IMR-90 (cell line): ENCODE measurements around the gene TRPM1. TPM values are rescaled to one million over a fixed set of nuclear protein-coding genes. Genes with fewer than 3 reads are reported as not detected.

ENCODE experiments used
- ATAC-seq: fragments of 200-7000 bp; cut with Tn5 transposase; 2 replicates; pipeline ENCODE4 v1.9.1; 2020; ENCODE audit warnings: low read depth, mild to moderate bottlenecking, moderate library complexity
- BruUV-seq: library from RNA; stranded (reverse); fragments of 400-500 nt; replicated peaks from 2 replicates; lab custom pipeline; 2021; lab: Mats Ljungman, UMichigan
- CTCF ChIA-PET: fragments of 300-600 bp; formaldehyde crosslinking; extraction: SDS; loops from one replicate; lab custom pipeline; 2021; ENCODE audit warnings: antibody characterized with exemption; lab: Yijun Ruan, JAX
- POLR2A ChIA-PET: fragments of 300-600 bp; sonication (Branson Sonifier 250); formaldehyde crosslinking; loops from one replicate; lab custom pipeline; 2022; ENCODE audit warnings: antibody characterized with exemption; ENCODE audit not compliant: unreplicated experiment; lab: Charles Lee
- DNase-seq: peaks from one replicate; pipeline ENCODE4 v3.0.0; 2013
- H2AFZ ChIP-seq: replicated peaks from 2 replicates; pipeline ENCODE3; 2013; ENCODE audit warnings: low read length, mild to moderate bottlenecking; ENCODE audit not compliant: poor library complexity
- H2AK5ac ChIP-seq: 2 replicates; pipeline ENCODE4 v1.6.1; 2013; ENCODE audit warnings: low read depth, low read length, inconsistent platforms
- H2AK9ac ChIP-seq: replicated peaks from 2 replicates; pipeline ENCODE3; 2013; ENCODE audit warnings: mild to moderate bottlenecking, low read depth, low read length, moderate library complexity; ENCODE audit not compliant: poor library complexity
- H2BK120ac ChIP-seq: 2 replicates; pipeline ENCODE4 v1.6.1; 2013; ENCODE audit warnings: low read depth, low read length, inconsistent platforms
- H2BK15ac ChIP-seq: 3 replicates; pipeline ENCODE4 v1.6.1; 2013; ENCODE audit warnings: low read depth, low read length, inconsistent platforms
- H2BK20ac ChIP-seq: 2 replicates; pipeline ENCODE4 v1.6.1; 2013; ENCODE audit warnings: low read depth, mild to moderate bottlenecking, inconsistent platforms, low read length, moderate library complexity
- H2BK5ac ChIP-seq: 2 replicates; pipeline ENCODE4 v1.6.1; 2013; ENCODE audit warnings: mild to moderate bottlenecking, low read depth, low read length, inconsistent platforms; ENCODE audit not compliant: poor library complexity, severe bottlenecking
- H3K14ac ChIP-seq: replicated peaks from 2 replicates; pipeline ENCODE4 v1.6.1; 2013; ENCODE audit warnings: low read depth, low read length, inconsistent platforms
- H3K18ac ChIP-seq: 2 replicates; pipeline ENCODE4 v1.6.1; 2013; ENCODE audit warnings: low read depth, low read length, control low read depth
- H3K23ac ChIP-seq: 2 replicates; pipeline ENCODE4 v1.6.1; 2013; ENCODE audit warnings: low read depth, low read length, inconsistent platforms
- H3K27ac ChIP-seq: 2 replicates; pipeline ENCODE4 v1.5.1; 2013; ENCODE audit warnings: mild to moderate bottlenecking, control low read depth, low read length; ENCODE audit not compliant: insufficient read depth
- H3K27me3 ChIP-seq: 2 replicates; pipeline ENCODE4 v1.6.1; 2013; ENCODE audit warnings: low read length; ENCODE audit not compliant: control insufficient read depth, insufficient read depth
- H3K36me3 ChIP-seq: 2 replicates; pipeline ENCODE4 v1.6.1; 2013; ENCODE audit warnings: low read length, mixed read lengths; ENCODE audit not compliant: control insufficient read depth, insufficient read depth
- H3K4ac ChIP-seq: 2 replicates; pipeline ENCODE4 v1.6.1; 2013; ENCODE audit warnings: low read depth, low read length, inconsistent platforms
- H3K4me1 ChIP-seq: 2 replicates; pipeline ENCODE4 v1.6.1; 2013; ENCODE audit warnings: low read length, mixed read lengths; ENCODE audit not compliant: control insufficient read depth, insufficient read depth
- H3K4me2 ChIP-seq: 2 replicates; pipeline ENCODE4 v1.6.1; 2013; ENCODE audit warnings: low read depth, mild to moderate bottlenecking, control low read depth, low read length, moderate library complexity
- H3K4me3 ChIP-seq: 2 replicates; pipeline ENCODE4 v1.5.1; 2013; ENCODE audit warnings: low read depth, mild to moderate bottlenecking, control low read depth, low read length, moderate library complexity; ENCODE audit not compliant: insufficient read depth
- H3K56ac ChIP-seq: 2 replicates; pipeline ENCODE4 v1.6.1; 2013; ENCODE audit warnings: low read length, inconsistent platforms; ENCODE audit not compliant: insufficient read depth; ENCODE audit errors: extremely low read depth
- H3K79me1 ChIP-seq, 2 experiments: 2 replicates each; pipeline ENCODE4 v1.6.1; 2013; ENCODE audit warnings: low read length in 2 of 2, inconsistent platforms in 1 of 2, low read depth in 1 of 2
- H3K9ac ChIP-seq: 2 replicates; pipeline ENCODE4 v1.6.1; 2013; ENCODE audit warnings: low read depth, low read length, control low read depth
- H3K9me1 ChIP-seq: 2 replicates; pipeline ENCODE4 v1.6.1; 2013; ENCODE audit warnings: low read length, inconsistent platforms; ENCODE audit not compliant: insufficient read depth
- H3K9me3 ChIP-seq: 2 replicates; pipeline ENCODE4 v1.6.1; 2013; ENCODE audit warnings: low read length; ENCODE audit not compliant: control insufficient read depth, insufficient read depth
- H4K20me1 ChIP-seq: 2 replicates; pipeline ENCODE4 v1.6.1; 2013; ENCODE audit warnings: low read length, inconsistent platforms; ENCODE audit not compliant: insufficient read depth
- H4K5ac ChIP-seq: 2 replicates; pipeline ENCODE4 v1.6.1; 2013; ENCODE audit warnings: mild to moderate bottlenecking, low read depth, low read length, control low read depth
- H4K8ac ChIP-seq, 2 experiments: 2 replicates each; pipeline ENCODE4 v1.6.1; 2013; ENCODE audit warnings: low read depth in 2 of 2, low read length in 2 of 2, control low read depth in 1 of 2, inconsistent platforms in 1 of 2
- H4K91ac ChIP-seq: 2 replicates; pipeline ENCODE4 v1.6.1; 2013; ENCODE audit warnings: low read depth, low read length, inconsistent platforms; ENCODE audit not compliant: insufficient read depth
- BHLHE40 ChIP-seq: fragments of 150-350 bp; IDR thresholded peaks from 2 replicates; pipeline ENCODE4 v1.6.1; 2016; ENCODE audit warnings: mild to moderate bottlenecking, low read depth, low read length
- CEBPB ChIP-seq: IDR thresholded peaks from 2 replicates; pipeline ENCODE4 v1.6.1; 2012; ENCODE audit warnings: low read depth, low read length, improper control_type of control experiment
- CTCF ChIP-seq: conservative IDR thresholded peaks from 2 replicates; pipeline ENCODE4 v1.5.1; 2012; ENCODE audit warnings: mild to moderate bottlenecking, low read depth, low read length, improper control_type of control experiment
- ELK1 ChIP-seq: fragments of 150-350 bp; IDR thresholded peaks from 2 replicates; pipeline ENCODE4 v1.6.1; 2016; ENCODE audit warnings: low read depth, mild to moderate bottlenecking, low read length, moderate library complexity, borderline replicate concordance
- FOS ChIP-seq: fragments of 150-350 bp; IDR thresholded peaks from 2 replicates; pipeline ENCODE4 v1.6.1; 2016; ENCODE audit warnings: low read depth, low read length
- MAFK ChIP-seq: IDR thresholded peaks from 2 replicates; pipeline ENCODE4 v1.6.1; 2012; ENCODE audit warnings: low read depth, low read length, improper control_type of control experiment
- MAZ ChIP-seq: IDR thresholded peaks from 2 replicates; pipeline ENCODE4 v1.6.1; 2012; ENCODE audit warnings: low read depth, mild to moderate bottlenecking, low read length, improper control_type of control experiment, moderate library complexity, borderline replicate concordance
- MXI1 ChIP-seq: IDR thresholded peaks from 2 replicates; pipeline ENCODE4 v1.6.1; 2012; ENCODE audit warnings: low read depth, mild to moderate bottlenecking, low read length, moderate library complexity, borderline replicate concordance
- NFE2L2 ChIP-seq: fragments of 150-350 bp; IDR thresholded peaks from 2 replicates; pipeline ENCODE4 v1.6.1; 2016; ENCODE audit warnings: low read depth, mild to moderate bottlenecking, low read length
- POLR2A ChIP-seq: IDR thresholded peaks from 2 replicates; pipeline ENCODE4 v1.6.1; 2012; ENCODE audit warnings: mild to moderate bottlenecking, low read depth, low read length
- RAD21 ChIP-seq: IDR thresholded peaks from 2 replicates; pipeline ENCODE4 v1.6.1; 2012; ENCODE audit warnings: low read length, improper control_type of control experiment
- RCOR1 ChIP-seq: IDR thresholded peaks from 2 replicates; pipeline ENCODE4 v1.6.1; 2012; ENCODE audit warnings: mild to moderate bottlenecking, low read length, improper control_type of control experiment; ENCODE audit not compliant: insufficient replicate concordance
- RFX5 ChIP-seq: IDR thresholded peaks from 2 replicates; pipeline ENCODE4 v1.8.0; 2012; ENCODE audit warnings: low read depth, mild to moderate bottlenecking, low read length, moderate library complexity
- SMC3 ChIP-seq: fragments of 150-350 bp; IDR thresholded peaks from 2 replicates; pipeline ENCODE4 v1.6.1; 2016; ENCODE audit warnings: low read depth, mild to moderate bottlenecking, antibody characterized with exemption, low read length, moderate library complexity
- USF2 ChIP-seq: fragments of 150-350 bp; IDR thresholded peaks from 2 replicates; pipeline ENCODE4 v1.6.1; 2017; ENCODE audit warnings: mild to moderate bottlenecking, antibody characterized with exemption, low read length, low read depth
- WGBS, 2 experiments: methylation state at CpG; one replicate each; pipeline versions ENCODE4 v1.1.5 to v1.1.7; 2013; ENCODE audit warnings: missing lambda C conversion rate in 2 of 2; ENCODE audit not compliant: insufficient read length in 1 of 2; ENCODE audit errors: extremely low coverage in 2 of 2; 5-methylcytosine and 5-hydroxymethylcytosine counted together
- dilution Hi-C: fragments of 300-500 bp; cut with HindIII; formaldehyde crosslinking; loops from one replicate; pipeline ENCODE4 v1.14.3; 2018; ENCODE audit warnings: low sequenced_read_pairs; ENCODE audit not compliant: unreplicated experiment
- in situ Hi-C: fragments of 300-500 bp; cut with MboI; formaldehyde crosslinking; loops from 3 replicates; pipeline ENCODE4 v1.14.3; 2019; ENCODE audit warnings: low sequenced_read_pairs, inconsistent platforms, mixed read lengths
- intact Hi-C: fragments of 100-400 bp; cut with micrococcal nuclease; formaldehyde crosslinking; loops from 2 replicates; pipeline ENCODE4 v1.10.0; 2022
- polyA plus RNA-seq, 3 experiments: library from polyadenylated mRNA; depleted of rRNA; stranded (reverse); fragments of >200 nt; gene quantifications; 2 replicates each; pipeline ENCODE4 v1.2.3, GENCODE V29; 2012; ENCODE audit warnings: low replicate concordance in 1 of 3
- total RNA-seq: library from RNA; depleted of rRNA; stranded (reverse); fragments of >200 nt; gene quantifications from 2 replicates; pipeline ENCODE4 v1.2.3, GENCODE V29; 2012

TRPM1 gene
- total and polyA plus RNA-seq, 2 of the 4 experiments (the other 2 are of a cell fraction): not detected

GRCh38 chr15:31150732-31151231 is 49.3 kb upstream of the TRPM1 start:
- ChIA-PET CTCF (no interaction called here), POLR2A (no interaction called here)
- H2BK5ac ChIP-seq: no peak overlapping the region
- H4K91ac ChIP-seq: no peak overlapping the region
- H3K36me3 ChIP-seq: no peaks in the 10 kb centered on the region
- TF ChIP-seq CTCF: no peak
- no peak for TF ChIP-seq RAD21
- TF ChIP-seq FOS: no peak
- TF ChIP-seq USF2: no peak
- no peak for TF ChIP-seq NFE2L2
- no peak for TF ChIP-seq RCOR1
- TF ChIP-seq SMC3: no peak
- TF ChIP-seq MAZ: no peak
- no peak for TF ChIP-seq MAFK
- no peak for TF ChIP-seq MXI1
- TF ChIP-seq POLR2A: no peak
- TF ChIP-seq ELK1: no peak
- TF ChIP-seq BHLHE40: no peak
- TF ChIP-seq RFX5: no peak
- TF ChIP-seq CEBPB: no peak
- H3K18ac ChIP-seq: no peak overlapping the region
- H3K4me3 ChIP-seq: no peak overlapping the region
- H3K4ac ChIP-seq: no peak overlapping the region
- no peak overlapping the region for H4K5ac ChIP-seq
- DNase-seq (no peak), ATAC-seq (no peak)
- no peaks in the 10 kb centered on the region for H4K20me1 ChIP-seq
- no peak overlapping the region for H2AFZ ChIP-seq
- no peak overlapping the region for H3K14ac ChIP-seq
- H3K27ac ChIP-seq: no peak overlapping the region
- no peak overlapping the region for H3K56ac ChIP-seq
- H3K79me1 ChIP-seq: no peaks in the 10 kb centered on the region
- no peak overlapping the region for H4K8ac ChIP-seq
- no peak overlapping the region for H2BK20ac ChIP-seq
- H2BK120ac ChIP-seq: no peak overlapping the region
- no peak overlapping the region for H2AK5ac ChIP-seq
- H3K4me1 ChIP-seq: no peaks in the 10 kb centered on the region
- no peaks in the 10 kb centered on the region for H3K9me1 ChIP-seq
- no peak overlapping the region for H2AK9ac ChIP-seq
- dilution Hi-C loops: no loop called here
- in situ Hi-C loops: no loop called here
- no peak overlapping the region for H3K23ac ChIP-seq
- intact Hi-C loops: no loop called here
- WGBS, 2 experiments: 90% methylated on average over 2 of the region's 9 CpGs; no CpG with 5 or more reads in 1 of the 2 experiments
- peaks cover 50% of the 10 kb centered on the region for H3K27me3 ChIP-seq
- no peak overlapping the region for H3K9ac ChIP-seq
- no TSS peak for BruUV-seq
- no peak overlapping the region for H3K4me2 ChIP-seq
- no peaks in the 10 kb centered on the region for H3K9me3 ChIP-seq
- no peak overlapping the region for H2BK15ac ChIP-seq
